HuH-7 (cell line): ENCODE measurements around the gene AKR1C8.
"Not testable (repeated sequence)": the region's sequence is repeated elsewhere in the genome, so short reads cannot be mapped to it uniquely, and the experiment has no call there.

ENCODE experiments used
- DNase-seq: peaks from one replicate; pipeline ENCODE4 v3.0.0; 2011; ENCODE audit warnings: low spot score

AKR1C8 gene

GRCh38 chr10:5184987-5185775 is at the start of gene AKR1C8:
TSS of gene AKR1C8 (minus strand) at chr10:5185150. CDS start at chr10:5185104, 46 bp downstream.
- no peak for DNase-seq

- DNase-seq, result peak; percentile 50
Observed at GRCh38 chr10:5234106-5234860, 49.3 kb upstream of the AKR1C8 start.

- DNase-seq, result no peak
Observed at GRCh38 chr10:5233324-5233723, 48.4 kb upstream of the AKR1C8 start.

- DNase-seq, result no peak
Observed at GRCh38 chr10:5229019-5229418, 44.1 kb upstream of the AKR1C8 start.

GRCh38 chr10:5222942-5223341 is 38.0 kb upstream of the AKR1C8 start:
- DNase-seq, result not testable (repeated sequence)

GRCh38 chr10:5219262-5219661 is 34.3 kb upstream of the AKR1C8 start:
- DNase-seq, result no peak

GRCh38 chr10:5216801-5217200 is 31.9 kb upstream of the AKR1C8 start:
- DNase-seq, result no peak

GRCh38 chr10:5211696-5212536 is 27.0 kb upstream of the AKR1C8 start:
- no peak for DNase-seq

GRCh38 chr10:5210261-5210660 is 25.3 kb upstream of the AKR1C8 start:
- DNase-seq, result not testable (repeated sequence)

- DNase-seq, result not testable (repeated sequence)
Observed at GRCh38 chr10:5209776-5210175, 24.8 kb upstream of the AKR1C8 start.

- no peak for DNase-seq
Observed at GRCh38 chr10:5206799-5207198, 21.8 kb upstream of the AKR1C8 start.

- no peak for DNase-seq
Observed at GRCh38 chr10:5199398-5199797, 14.4 kb upstream of the AKR1C8 start.

- DNase-seq, result no peak
Observed at GRCh38 chr10:5198386-5198785, 13.4 kb upstream of the AKR1C8 start.

GRCh38 chr10:5196702-5197113 is 11.8 kb upstream of the AKR1C8 start, which contains the start of gene AKR1C4:
TSS of gene AKR1C4 (plus strand) at chr10:5196837. CDS start at chr10:5196868, 31 bp downstream.
- no peak for DNase-seq

- peak; percentile 14 for DNase-seq
Observed at GRCh38 chr10:5195727-5196374, 10.9 kb upstream of the AKR1C8 start.

GRCh38 chr10:5194431-5194830 is 9.5 kb upstream of the AKR1C8 start:
- DNase-seq, result no peak

- DNase-seq, result no peak
Observed at GRCh38 chr10:5188358-5188757, 3.4 kb upstream of the AKR1C8 start.

GRCh38 chr10:5187867-5188266 is 2.9 kb upstream of the AKR1C8 start:
- no peak for DNase-seq

- DNase-seq, result no peak
Observed at GRCh38 chr10:5183923-5184322, 1.0 kb downstream of the AKR1C8 start.

- DNase-seq, result not testable (repeated sequence)
Observed at GRCh38 chr10:5180503-5180902, 4.4 kb downstream of the AKR1C8 start.

GRCh38 chr10:5175581-5175980 is 9.4 kb downstream of the AKR1C8 start:
- DNase-seq, result not testable (repeated sequence)
